Measurements from ENCODE around the gene PDP2.
A peak's percentile ranks its signal among the peaks of the same experiment; 100 is the strongest.

The PDP2 gene

GRCh38 chr16:66844342-66845079, 35.8 kb upstream of the PDP2 start, which contains the start of gene CA7:
TSS of gene CA7 (plus strand) at chr16:66844414. CDS start at chr16:66844488, 74 bp downstream.
- Histone ChIP-seq H3K27ac (replicated peaks) (no peak within 1 kb of the TSS), H3K27me3 (ENCODE audit: insufficient read depth, poor library complexity, severe bottlenecking) (peaks cover 18% of the 10 kb centered on the region), H3K4me3 (replicated peaks; ENCODE audit: insufficient read depth, low read length) (peak within 1 kb of the TSS; percentile 22)
- no peak for TF ChIP-seq GABPA (IDR thresholded peaks at IDR 0.05; ENCODE audit: low read depth)
- no peak for TF ChIP-seq POLR2AphosphoS5 (IDR thresholded peaks at IDR 0.05; ENCODE audit: low read depth)
- TF ChIP-seq SPI1 (IDR thresholded peaks at IDR 0.05; ENCODE audit: borderline replicate concordance, low read depth) = no peak
- TF ChIP-seq, protein P1, sequence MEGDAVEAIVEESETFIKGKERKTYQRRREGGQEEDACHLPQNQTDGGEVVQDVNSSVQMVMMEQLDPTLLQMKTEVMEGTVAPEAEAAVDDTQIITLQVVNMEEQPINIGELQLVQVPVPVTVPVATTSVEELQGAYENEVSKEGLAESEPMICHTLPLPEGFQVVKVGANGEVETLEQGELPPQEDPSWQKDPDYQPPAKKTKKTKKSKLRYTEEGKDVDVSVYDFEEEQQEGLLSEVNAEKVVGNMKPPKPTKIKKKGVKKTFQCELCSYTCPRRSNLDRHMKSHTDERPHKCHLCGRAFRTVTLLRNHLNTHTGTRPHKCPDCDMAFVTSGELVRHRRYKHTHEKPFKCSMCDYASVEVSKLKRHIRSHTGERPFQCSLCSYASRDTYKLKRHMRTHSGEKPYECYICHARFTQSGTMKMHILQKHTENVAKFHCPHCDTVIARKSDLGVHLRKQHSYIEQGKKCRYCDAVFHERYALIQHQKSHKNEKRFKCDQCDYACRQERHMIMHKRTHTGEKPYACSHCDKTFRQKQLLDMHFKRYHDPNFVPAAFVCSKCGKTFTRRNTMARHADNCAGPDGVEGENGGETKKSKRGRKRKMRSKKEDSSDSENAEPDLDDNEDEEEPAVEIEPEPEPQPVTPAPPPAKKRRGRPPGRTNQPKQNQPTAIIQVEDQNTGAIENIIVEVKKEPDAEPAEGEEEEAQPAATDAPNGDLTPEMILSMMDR (IDR thresholded peaks at IDR 0.05; ENCODE audit: insufficient read depth, low read length) = no peak
- no peak for TF ChIP-seq REST (IDR thresholded peaks at IDR 0.05; ENCODE audit: insufficient replicate concordance, low read depth)
- DNase-seq (ENCODE audit: low read depth in 1 of 2, low spot score in 1 of 2) = no peak

DNA sequence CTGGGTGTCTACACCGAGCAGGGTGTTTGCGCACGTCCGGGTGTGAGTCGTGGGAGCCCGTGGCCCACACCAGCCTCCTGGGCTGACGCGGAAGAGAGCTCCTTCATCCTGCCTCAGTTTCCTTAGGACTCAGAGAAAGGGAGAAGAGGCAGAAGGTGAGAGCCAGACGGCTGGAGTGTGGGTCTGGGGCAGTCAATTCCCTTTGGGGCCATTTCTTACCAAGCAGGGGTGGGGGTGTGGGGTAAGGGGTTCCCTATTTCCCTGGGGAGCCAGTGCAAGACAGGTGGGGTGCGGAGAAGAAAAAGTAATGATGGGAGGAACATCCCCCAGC, 35.3 kb upstream of the PDP2 start:
- DNase-seq (ENCODE audit: low read depth in 1 of 2, low spot score in 1 of 2) = no peak
- peak overlapping the region; percentile 22 for H3K4me3 ChIP-seq (replicated peaks; ENCODE audit: insufficient read depth, low read length)
- TF ChIP-seq REST (IDR thresholded peaks at IDR 0.05; ENCODE audit: insufficient replicate concordance, low read depth) = no peak
- TF ChIP-seq POLR2AphosphoS5 (IDR thresholded peaks at IDR 0.05; ENCODE audit: low read depth) = no peak
- no peak for TF ChIP-seq GABPA (IDR thresholded peaks at IDR 0.05; ENCODE audit: low read depth)
- TF ChIP-seq, protein P1 (IDR thresholded peaks at IDR 0.05; ENCODE audit: insufficient read depth, low read length) = no peak
- TF ChIP-seq SPI1 (IDR thresholded peaks at IDR 0.05; ENCODE audit: borderline replicate concordance, low read depth) = no peak
- peaks cover 18% of the 10 kb centered on the region for H3K27me3 ChIP-seq (ENCODE audit: insufficient read depth, poor library complexity, severe bottlenecking)
- H3K27ac ChIP-seq (replicated peaks) = no peak overlapping the region

DNA sequence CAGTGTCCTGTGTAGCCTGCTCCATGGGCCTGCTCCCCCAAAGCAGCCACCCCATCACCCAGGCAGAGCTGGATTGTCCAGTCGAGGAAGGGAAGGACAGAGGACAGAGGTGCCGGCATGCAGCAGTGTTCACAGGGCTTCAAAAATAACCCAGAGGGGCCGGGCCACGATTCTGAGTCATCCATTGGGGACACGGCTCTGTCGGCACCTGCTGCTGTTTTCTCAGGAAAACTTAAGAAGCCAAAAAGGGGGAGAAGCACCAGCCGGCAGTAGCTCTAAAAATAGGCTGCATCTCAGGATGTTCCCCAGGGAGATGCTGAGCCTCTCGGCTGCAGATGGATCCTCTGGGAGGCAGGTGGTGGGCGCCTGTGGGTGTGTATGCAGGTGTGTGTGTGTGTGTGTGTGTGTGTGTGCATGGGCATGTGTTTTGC, 34.5 kb upstream of the PDP2 start:
- H3K27me3 ChIP-seq (ENCODE audit: insufficient read depth, poor library complexity, severe bottlenecking) = peaks cover 18% of the 10 kb centered on the region
- no peak overlapping the region for H3K27ac ChIP-seq (replicated peaks)
- no peak for DNase-seq (ENCODE audit: low read depth in 1 of 2, low spot score in 1 of 2)
- no peak overlapping the region for H3K4me3 ChIP-seq (replicated peaks; ENCODE audit: insufficient read depth, low read length)
- TF ChIP-seq GABPA (IDR thresholded peaks at IDR 0.05; ENCODE audit: low read depth) (no peak), POLR2AphosphoS5 (IDR thresholded peaks at IDR 0.05; ENCODE audit: low read depth) (no peak), REST (IDR thresholded peaks at IDR 0.05; ENCODE audit: insufficient replicate concordance, low read depth) (no peak), SPI1 (IDR thresholded peaks at IDR 0.05; ENCODE audit: borderline replicate concordance, low read depth) (no peak)
- TF ChIP-seq, protein P1 (IDR thresholded peaks at IDR 0.05; ENCODE audit: insufficient read depth, low read length) = no peak

Data from HL-60 (cell line).